Tibial nerve (tissue), 4 donors: ENCODE results near the gene BOC. TPM values are rescaled to one million over a fixed set of nuclear protein-coding genes. Genes with fewer than 3 reads are reported as not detected.

Source experiments
- DNase-seq, 2 donors: peaks; one replicate each; pipeline ENCODE4 v3.0.0-alpha.2; 2019; ENCODE audit warnings: low spot score in 2 of 2
- H3K27ac ChIP-seq, 4 donors: fragments of 200-600 bp; sonication (generic) in 3 of 4; one replicate each; pipeline ENCODE4 v1.5.1; 2017 to 2019; ENCODE audit warnings: mild to moderate bottlenecking in 1 of 4
- H3K27me3 ChIP-seq, 2 donors: fragments of 200-600 bp; sonication (generic) in 1 of 2; one replicate each; pipeline versions ENCODE4 v1.5.1 to v1.6.0; 2017 to 2019
- H3K36me3 ChIP-seq, 3 donors: fragments of 200-600 bp; sonication (generic); one replicate each; pipeline ENCODE4 v1.5.1; 2018 to 2019
- H3K4me1 ChIP-seq, 4 donors: fragments of 200-600 bp; sonication (generic) in 3 of 4; one replicate each; pipeline ENCODE4 v1.5.1; 2017 to 2019
- H3K4me3 ChIP-seq, 4 donors: fragments of 200-600 bp; sonication (generic) in 3 of 4; one replicate each; pipeline ENCODE4 v1.5.1; 2017 to 2019; ENCODE audit warnings: mild to moderate bottlenecking in 1 of 4, moderate library complexity in 1 of 4
- H3K9me3 ChIP-seq, 4 donors: fragments of 200-600 bp; sonication (generic) in 3 of 4; one replicate each; pipeline ENCODE4 v1.5.1; 2017 to 2019
- CTCF ChIP-seq, 5 experiments: fragments of 200-600 bp in 3 of 5; fragments of 450-650 bp in 2 of 5; sonication (generic) in 3 of 5; IDR thresholded peaks; one replicate each; pipeline ENCODE4 v1.5.1; 2016 to 2019; ENCODE audit warnings: antibody characterized with exemption in 5 of 5, mild to moderate bottlenecking in 3 of 5, moderate library complexity in 2 of 5
- EP300 ChIP-seq, 2 donors: sonication (generic); formaldehyde crosslinking; IDR thresholded peaks; one replicate each; pipeline ENCODE4 v1.6.1; 2017; ENCODE audit warnings: antibody characterized with exemption in 2 of 2, mild to moderate bottlenecking in 1 of 2
- POLR2A ChIP-seq, 2 donors: fragments of 450-650 bp; IDR thresholded peaks; one replicate each; pipeline ENCODE4 v1.6.1; 2017; ENCODE audit warnings: antibody characterized with exemption in 2 of 2, mild to moderate bottlenecking in 2 of 2, moderate library complexity in 2 of 2
- WGBS, 2 donors: methylation state at CpG; one replicate each; pipeline ENCODE4 v1.1.5; 2018; 5-methylcytosine and 5-hydroxymethylcytosine counted together
- total RNA-seq, 4 donors: library from RNA; depleted of rRNA; stranded (reverse); fragments of >200 nt; gene quantifications; one replicate each; pipeline ENCODE4 v1.1.0, GENCODE V29; 2016

The BOC gene
- total RNA-seq, 4 donors from 2014 or later: 27.6 to 63.2 (median 48.1) TPM

GRCh38 chr3:113213896-113214587 is 2.7 kb downstream of the BOC start:
- Histone ChIP-seq H3K27ac (peak overlapping the region in 1 of 4 donors; percentile 90), H3K4me1 (peaks cover 0 to 24% (median 3%) of the 10 kb centered on the region in 4 donors)
- 73 to 75% methylated on average over 7 of the region's 7 CpGs for WGBS, 2 donors

GRCh38 chr3:113214917-113215595 is 3.7 kb downstream of the BOC start:
- TF ChIP-seq CTCF (IDR thresholded peaks at IDR 0.05) (no peak), POLR2A (IDR thresholded peaks at IDR 0.05) (no peak), EP300 (IDR thresholded peaks at IDR 0.05) (no peak)
- H3K36me3 ChIP-seq: peaks cover 0 to 18% (median 0%) of the 10 kb centered on the region in 3 donors
- no peaks in the 10 kb centered on the region for H3K9me3 ChIP-seq
- no peak overlapping the region for H3K27ac ChIP-seq
- no peak for DNase-seq
- H3K4me3 ChIP-seq: no peak overlapping the region
- H3K27me3 ChIP-seq: no peaks in the 10 kb centered on the region
- WGBS, 2 donors: 75 to 76% methylated on average over 2 of the region's 2 CpGs
- H3K4me1 ChIP-seq: peaks cover 0 to 24% (median 3%) of the 10 kb centered on the region in 4 donors

More at GRCh38 chr3:113213896-113214587, 2.7 kb downstream of the BOC start:
- DNase-seq: no peak
- H3K36me3 ChIP-seq: peaks cover 0 to 18% (median 0%) of the 10 kb centered on the region in 3 donors
- no peaks in the 10 kb centered on the region for H3K9me3 ChIP-seq
- no peaks in the 10 kb centered on the region for H3K27me3 ChIP-seq
- TF ChIP-seq CTCF (IDR thresholded peaks at IDR 0.05) (no peak), EP300 (IDR thresholded peaks at IDR 0.05) (no peak), POLR2A (IDR thresholded peaks at IDR 0.05) (no peak)
- peak overlapping the region in 1 of 4 donors; percentile 92 for H3K4me3 ChIP-seq

GRCh38 chr3:113216393-113216792 is 5.0 kb downstream of the BOC start:
- Histone ChIP-seq H3K27me3 (no peaks in the 10 kb centered on the region), H3K27ac (no peak overlapping the region), H3K4me3 (no peak overlapping the region), H3K4me1 (peaks cover 0 to 30% (median 3%) of the 10 kb centered on the region in 4 donors), H3K9me3 (no peaks in the 10 kb centered on the region), H3K36me3 (peaks cover 0 to 27% (median 0%) of the 10 kb centered on the region in 3 donors)
- no peak for TF ChIP-seq CTCF (IDR thresholded peaks at IDR 0.05)
- TF ChIP-seq EP300 (IDR thresholded peaks at IDR 0.05): no peak
- TF ChIP-seq POLR2A (IDR thresholded peaks at IDR 0.05): no peak
- no peak for DNase-seq
- 90 to 92% methylated on average over 5 of the region's 5 CpGs for WGBS, 2 donors

- no peak for DNase-seq
- TF ChIP-seq EP300 (IDR thresholded peaks at IDR 0.05) (no peak), POLR2A (IDR thresholded peaks at IDR 0.05) (no peak), CTCF (IDR thresholded peaks at IDR 0.05) (no peak)
These were observed 6.8 kb downstream of the BOC start for GRCh38 chr3:113218011-113218680.

More at GRCh38 chr3:113218011-113218680, 6.8 kb downstream of the BOC start:
- Histone ChIP-seq H3K4me3 (no peak overlapping the region), H3K36me3 (peaks cover 0 to 38% (median 0%) of the 10 kb centered on the region in 3 donors), H3K9me3 (no peaks in the 10 kb centered on the region), H3K4me1 (peaks cover 0 to 34% (median 0%) of the 10 kb centered on the region in 4 donors), H3K27ac (no peak overlapping the region), H3K27me3 (no peaks in the 10 kb centered on the region)
- WGBS, 2 donors: 74% methylated on average over 10 of the region's 10 CpGs
